Activated B cell treated with CpG ODN at 0.5 μM for 24 hours (primary cell): ENCODE data around the gene NOS1AP. TPM values are rescaled to one million over a fixed set of nuclear protein-coding genes. Genes with fewer than 3 reads are reported as not detected.

Source experiments
- ATAC-seq: fragments of 200-7000 bp; cut with Tn5 transposase; one replicate; pipeline ENCODE4 v1.10.0; 2021; ENCODE audit warnings: low read depth, mild to moderate bottlenecking, moderate library complexity
- CTCF ChIA-PET: fragments of 350-600 bp; sonication (Branson Sonifier 250); formaldehyde crosslinking; loops from one replicate; lab custom pipeline; 2021; ENCODE audit warnings: antibody characterized with exemption; lab: Charles Lee
- POLR2A ChIA-PET: fragments of 350-600 bp; sonication (Branson Sonifier 250); formaldehyde crosslinking; loops from one replicate; lab custom pipeline; 2021; ENCODE audit warnings: antibody characterized with exemption; lab: Charles Lee
- DNase-seq: peaks from one replicate; pipeline ENCODE4 v3.0.0; 2022
- H3K27ac Mint-ChIP-seq: one replicate; pipeline ENCODE4 v1.8.0; 2020; ENCODE audit warnings: mixed read lengths
- H3K27me3 Mint-ChIP-seq: one replicate; pipeline ENCODE4 v1.8.0; 2021; ENCODE audit warnings: mixed read lengths
- H3K36me3 Mint-ChIP-seq: one replicate; pipeline ENCODE4 v1.8.0; 2021; ENCODE audit warnings: low read depth, mixed read lengths
- H3K4me1 Mint-ChIP-seq: one replicate; pipeline ENCODE4 v1.8.0; 2021; ENCODE audit warnings: mixed read lengths
- H3K4me3 Mint-ChIP-seq: one replicate; pipeline ENCODE4 v1.8.0; 2020; ENCODE audit warnings: mild to moderate bottlenecking, mixed read lengths
- H3K9me3 Mint-ChIP-seq: one replicate; pipeline ENCODE4 v1.8.0; 2020; ENCODE audit warnings: mixed read lengths
- intact Hi-C: fragments of 100-400 bp; cut with micrococcal nuclease; formaldehyde crosslinking; loops from one replicate; pipeline ENCODE4 v1.15.1; 2024
- total RNA-seq: library from RNA; stranded (reverse); gene quantifications from 2 replicates; pipeline ENCODE4 v1.2.3, GENCODE V29; 2022
- TF ChIP-seq, protein P1 (sequence below): fragments of 200-600 bp; IDR thresholded peaks from one replicate; pipeline ENCODE4 v1.8.0; 2022; ENCODE audit warnings: antibody characterized with exemption, mild to moderate bottlenecking

NOS1AP gene
- total RNA-seq, 1 donor from 2014 or later: not detected

DNA sequence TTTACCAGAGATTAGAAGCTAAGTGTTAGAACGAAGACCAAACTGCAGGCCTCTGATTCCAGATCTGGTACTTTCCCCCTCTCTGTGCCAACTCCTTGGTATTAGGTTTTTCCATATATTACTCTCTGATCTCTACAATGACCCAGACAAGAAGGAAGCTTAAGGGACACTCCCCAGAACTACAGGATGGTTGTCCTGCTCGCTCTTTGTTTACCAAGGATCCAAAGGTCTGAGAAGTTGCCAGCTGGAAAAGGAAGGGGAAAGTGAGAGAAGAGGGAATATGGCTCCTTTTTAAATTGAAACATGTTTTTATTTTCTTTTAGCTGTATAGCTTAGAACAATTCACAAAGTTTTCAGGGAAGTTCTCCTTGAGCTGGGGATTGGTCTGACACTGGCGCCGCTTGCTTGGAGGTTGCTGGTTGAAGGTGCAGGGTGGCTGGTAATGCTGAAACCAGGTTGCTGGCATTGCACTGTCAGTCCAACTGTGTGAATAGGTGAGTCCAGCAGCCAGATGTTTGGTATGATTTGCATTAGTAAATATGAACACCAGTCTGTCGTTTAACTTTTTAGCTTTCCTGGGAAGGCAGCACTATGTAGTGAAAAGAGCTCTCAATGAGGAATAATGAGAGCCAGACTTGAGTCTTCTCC is 89.3 kb downstream of the NOS1AP start:
- Mint-ChIP-seq H3K36me3 (no peaks in the 10 kb centered on the region), H3K9me3 (no peaks in the 10 kb centered on the region), H3K27me3 (peaks cover 11% of the 10 kb centered on the region), H3K27ac (no peak overlapping the region), H3K4me1 (no peaks in the 10 kb centered on the region), H3K4me3 (no peak overlapping the region)
- no peak for ATAC-seq
- ChIA-PET CTCF (no interaction called here), POLR2A (no interaction called here)
- no peak for DNase-seq
- TF ChIP-seq, protein P1, sequence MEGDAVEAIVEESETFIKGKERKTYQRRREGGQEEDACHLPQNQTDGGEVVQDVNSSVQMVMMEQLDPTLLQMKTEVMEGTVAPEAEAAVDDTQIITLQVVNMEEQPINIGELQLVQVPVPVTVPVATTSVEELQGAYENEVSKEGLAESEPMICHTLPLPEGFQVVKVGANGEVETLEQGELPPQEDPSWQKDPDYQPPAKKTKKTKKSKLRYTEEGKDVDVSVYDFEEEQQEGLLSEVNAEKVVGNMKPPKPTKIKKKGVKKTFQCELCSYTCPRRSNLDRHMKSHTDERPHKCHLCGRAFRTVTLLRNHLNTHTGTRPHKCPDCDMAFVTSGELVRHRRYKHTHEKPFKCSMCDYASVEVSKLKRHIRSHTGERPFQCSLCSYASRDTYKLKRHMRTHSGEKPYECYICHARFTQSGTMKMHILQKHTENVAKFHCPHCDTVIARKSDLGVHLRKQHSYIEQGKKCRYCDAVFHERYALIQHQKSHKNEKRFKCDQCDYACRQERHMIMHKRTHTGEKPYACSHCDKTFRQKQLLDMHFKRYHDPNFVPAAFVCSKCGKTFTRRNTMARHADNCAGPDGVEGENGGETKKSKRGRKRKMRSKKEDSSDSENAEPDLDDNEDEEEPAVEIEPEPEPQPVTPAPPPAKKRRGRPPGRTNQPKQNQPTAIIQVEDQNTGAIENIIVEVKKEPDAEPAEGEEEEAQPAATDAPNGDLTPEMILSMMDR: no peak
- intact Hi-C loops: no loop called here

DNA sequence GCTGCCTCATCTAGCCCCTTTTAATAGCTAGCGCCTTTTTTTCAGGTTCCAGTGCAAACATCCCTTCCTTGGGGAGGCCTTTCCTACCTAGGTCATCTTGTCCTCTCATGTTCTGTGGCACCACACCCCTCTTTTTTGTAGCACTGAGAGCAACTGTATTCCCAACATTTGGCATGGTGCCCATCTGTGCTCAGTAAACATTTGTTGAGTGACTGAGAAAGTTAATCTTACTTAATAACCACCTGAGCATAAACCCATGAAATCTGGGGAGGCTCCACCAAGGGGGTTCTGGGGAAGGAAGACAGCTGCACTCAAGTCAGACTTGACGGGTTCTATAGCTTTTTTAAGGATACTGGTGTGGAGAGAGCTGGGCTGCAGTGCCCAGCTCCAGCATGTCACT is 90.0 kb downstream of the NOS1AP start:
- DNase-seq: no peak
- Mint-ChIP-seq H3K4me3 (no peak overlapping the region), H3K27ac (no peak overlapping the region), H3K9me3 (no peaks in the 10 kb centered on the region), H3K36me3 (no peaks in the 10 kb centered on the region), H3K27me3 (peaks cover 14% of the 10 kb centered on the region), H3K4me1 (no peaks in the 10 kb centered on the region)
- intact Hi-C loops: no loop called here
- TF ChIP-seq, protein P1: no peak
- ATAC-seq: no peak
- POLR2A ChIA-PET: no interaction called here
- CTCF ChIA-PET: no interaction called here

DNA sequence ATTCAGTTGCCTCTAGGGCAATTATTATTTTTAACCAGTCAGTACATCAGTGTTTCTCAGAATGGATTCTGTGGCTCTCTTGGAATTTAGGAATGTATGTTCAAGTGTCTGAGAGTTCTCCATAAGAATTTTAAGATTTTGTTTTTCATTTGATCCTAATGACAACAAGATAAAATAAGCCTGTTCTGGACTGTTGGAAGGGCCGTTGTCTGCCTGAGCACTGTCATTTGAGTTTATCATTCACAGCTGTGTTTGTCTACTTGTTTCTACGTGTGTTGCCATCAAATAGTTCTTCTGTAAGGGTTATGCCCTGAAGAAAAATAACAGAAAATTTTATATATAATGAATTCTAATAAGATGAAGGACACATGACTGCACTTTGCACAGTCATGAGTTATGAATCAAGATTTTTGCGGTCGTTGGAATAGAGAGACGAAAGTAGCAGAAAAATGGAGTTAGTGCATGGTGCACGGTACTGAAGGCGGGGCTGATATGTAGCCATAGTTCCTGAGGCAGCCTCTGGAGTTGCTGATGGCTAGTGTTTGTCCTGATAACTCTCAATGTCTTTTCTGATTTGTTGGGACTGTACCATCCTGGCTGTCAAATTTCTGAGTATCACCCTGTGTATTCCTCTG is 92.5 kb downstream of the NOS1AP start:
- Mint-ChIP-seq H3K9me3 (no peaks in the 10 kb centered on the region), H3K4me1 (no peaks in the 10 kb centered on the region), H3K27me3 (peaks cover 26% of the 10 kb centered on the region), H3K4me3 (no peak overlapping the region), H3K27ac (no peak overlapping the region), H3K36me3 (no peaks in the 10 kb centered on the region)
- ATAC-seq (no peak), DNase-seq (no peak)
- intact Hi-C loops: no loop called here
- CTCF ChIA-PET: no interaction called here
- TF ChIP-seq, protein P1: no peak
- POLR2A ChIA-PET: no interaction called here

DNA sequence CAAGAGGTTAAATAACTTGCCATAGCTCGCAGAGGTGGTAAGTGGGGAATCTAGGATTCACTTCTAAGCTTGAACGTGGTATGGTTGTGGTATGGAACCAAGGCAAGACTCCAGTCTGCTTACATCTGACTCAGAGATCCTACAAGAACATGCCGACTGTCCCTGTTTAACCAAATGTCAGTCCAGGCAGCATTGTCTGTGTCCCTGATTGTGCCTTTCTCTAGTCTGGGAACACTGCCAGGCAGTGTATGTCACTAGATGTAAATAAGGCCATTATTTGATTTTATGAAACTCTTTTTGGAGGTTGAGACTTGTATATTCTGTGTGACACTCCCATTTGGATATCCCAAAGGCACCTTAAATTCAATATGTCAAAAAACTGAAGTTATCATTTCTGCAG is 96.0 kb downstream of the NOS1AP start:
- Mint-ChIP-seq H3K27ac (no peak overlapping the region), H3K27me3 (peaks cover 39% of the 10 kb centered on the region), H3K4me3 (no peak overlapping the region), H3K9me3 (no peaks in the 10 kb centered on the region), H3K4me1 (no peaks in the 10 kb centered on the region), H3K36me3 (no peaks in the 10 kb centered on the region)
- intact Hi-C loops: no loop called here
- ChIA-PET POLR2A (no interaction called here), CTCF (no interaction called here)
- DNase-seq (no peak), ATAC-seq (no peak)
- TF ChIP-seq, protein P1: no peak

DNA sequence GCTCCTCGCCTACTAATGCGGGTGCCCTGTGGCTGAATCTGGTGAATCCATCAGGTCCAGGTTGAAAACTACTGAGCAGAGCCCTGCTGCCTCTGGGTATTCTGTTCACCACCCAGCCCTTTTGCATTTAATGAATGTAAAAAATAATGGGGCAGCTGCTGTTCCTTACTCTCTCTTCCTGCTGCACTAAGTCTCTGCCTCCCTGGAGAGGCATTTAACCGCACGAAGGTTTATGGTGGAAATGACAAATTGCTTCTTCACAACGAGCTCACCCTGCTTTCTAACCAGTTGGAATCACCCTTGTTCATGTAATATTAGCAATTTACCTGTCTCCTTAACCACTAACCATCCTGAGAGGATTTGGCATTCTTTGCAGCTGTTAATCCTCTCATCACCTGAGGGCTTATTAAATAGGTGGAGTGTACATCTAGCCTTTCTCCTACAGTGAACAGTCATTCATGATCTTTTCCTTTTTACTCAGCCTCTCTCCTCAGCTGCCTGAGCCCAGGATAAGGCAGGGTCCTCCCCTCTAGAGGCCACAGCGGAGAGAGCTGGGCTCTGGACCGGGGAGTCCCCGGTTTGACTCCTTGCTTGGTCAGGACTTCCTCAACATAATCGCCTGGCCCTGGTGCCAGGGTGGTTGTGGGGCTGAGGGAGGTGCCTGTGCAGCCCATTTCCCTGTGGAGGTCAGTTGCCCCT is 97.6 kb downstream of the NOS1AP start:
- peaks cover 35% of the 10 kb centered on the region for H3K27me3 Mint-ChIP-seq
- TF ChIP-seq, protein P1: no peak
- intact Hi-C loops: no loop called here
- no peaks in the 10 kb centered on the region for H3K4me1 Mint-ChIP-seq
- no peaks in the 10 kb centered on the region for H3K9me3 Mint-ChIP-seq
- no peak for ATAC-seq
- DNase-seq: no peak
- H3K4me3 Mint-ChIP-seq: no peak overlapping the region
- POLR2A ChIA-PET: no interaction called here
- H3K27ac Mint-ChIP-seq: no peak overlapping the region
- no peaks in the 10 kb centered on the region for H3K36me3 Mint-ChIP-seq
- CTCF ChIA-PET: no interaction called here
